ENCODE results near the gene ADAMTS20. TPM values are rescaled to one million over a fixed set of nuclear protein-coding genes. Genes with fewer than 3 reads are reported as not detected.

Gene ADAMTS20
- total RNA-seq, 5 donors from 2014 or later (not counting 1 experiment from before 2014, with no cell fraction given), result not detected

- H3K4me3 Mint-ChIP-seq, result no peak overlapping the region
- no peak for DNase-seq
- H3K36me3 Mint-ChIP-seq, result no peaks in the 10 kb centered on the region
- no peaks in the 10 kb centered on the region for H3K27me3 Mint-ChIP-seq
- Histone ChIP-seq H3K4me3 (ENCODE audit: control insufficient read depth in 1 of 2, extremely low read depth in 1 of 2, low read length in 1 of 2) (no peak overlapping the region), H3K9me3 (no peaks in the 10 kb centered on the region), H3K36me3 (ENCODE audit: control insufficient read depth in 2 of 2, extremely low read depth in 1 of 2, insufficient read depth in 1 of 2, low read length in 1 of 2) (no peaks in the 10 kb centered on the region), H3K4me1 (ENCODE audit: control insufficient read depth in 1 of 2, extremely low read depth in 1 of 2, insufficient read depth in 2 of 2, low read length in 2 of 2) (no peaks in the 10 kb centered on the region), H3K27ac (ENCODE audit: low read length) (no peak overlapping the region), H3K27me3 (replicated peaks in 1 of 2; ENCODE audit: control insufficient read depth in 2 of 2, extremely low read depth in 1 of 2, insufficient read depth in 2 of 2, low read length in 1 of 2) (no peaks in the 10 kb centered on the region)
- H3K9me3 Mint-ChIP-seq, result peaks cover 0 to 5% (median 5%) of the 10 kb centered on the region in 3 donors
- CTCF ChIA-PET, result no interaction called here
- no peaks in the 10 kb centered on the region for H3K4me1 Mint-ChIP-seq
- POLR2A ChIA-PET, result interaction anchor here in 1 of 2 donors (0.8 kb wide), 1 partner anchor 867 kb away, joined by 6 read pairs; no protein-coding TSS in a partner anchor
- no CpG with 5 or more reads among the region's 2 CpGs for WGBS (ENCODE audit: insufficient coverage)
- no peak for ATAC-seq (replicated peaks in 1 of 4)
- H3K27ac Mint-ChIP-seq, result no peak overlapping the region
Observed at GRCh38 chr12:43305065-43305464, 246.9 kb downstream of the ADAMTS20 start.

Other genes starting within 250 kb of the ADAMTS20 start
- 10 to 100 TPM; 17.5 to 24.9 (median 19.2) TPM for gene PUS7L, start 206.6 kb upstream of the ADAMTS20 start, total RNA-seq
- 10 to 100 TPM; 48.7 to 55.8 (median 49.8) TPM for gene IRAK4, start 206.7 kb upstream of the ADAMTS20 start, total RNA-seq